HFFc6 (cell line): ENCODE data around the gene SOCS3. TPM values are rescaled to one million over a fixed set of nuclear protein-coding genes. Genes with fewer than 3 reads are reported as not detected.

ENCODE experiments used
- DNase-seq: peaks from one replicate; pipeline ENCODE4 v3.0.0-alpha.2; 2018
- H3K27ac Mint-ChIP-seq: 2 replicates; pipeline ENCODE4 v1.8.0; 2020; ENCODE audit warnings: mild to moderate bottlenecking, mixed read lengths
- H3K27me3 Mint-ChIP-seq: 2 replicates; pipeline ENCODE4 v1.8.0; 2021; ENCODE audit warnings: mild to moderate bottlenecking, moderate library complexity, mixed read lengths; ENCODE audit not compliant: insufficient read depth
- H3K36me3 Mint-ChIP-seq: 2 replicates; pipeline ENCODE4 v1.8.0; 2021; ENCODE audit warnings: low read depth, mixed read lengths
- H3K4me1 Mint-ChIP-seq: 2 replicates; pipeline ENCODE4 v1.8.0; 2020; ENCODE audit warnings: low read depth, mixed read lengths
- H3K4me3 Mint-ChIP-seq: 2 replicates; pipeline ENCODE4 v1.8.0; 2020; ENCODE audit warnings: mild to moderate bottlenecking, moderate library complexity, mixed read lengths
- H3K9me3 Mint-ChIP-seq: 2 replicates; pipeline ENCODE4 v1.8.0; 2020; ENCODE audit warnings: mild to moderate bottlenecking, mixed read lengths
- CTCF ChIP-seq: fragments of 200-600 bp; sonication (generic); IDR thresholded peaks from 2 replicates; pipeline ENCODE4 v1.5.0; 2021; ENCODE audit warnings: antibody characterized with exemption, mild to moderate bottlenecking
- total RNA-seq, 6 experiments: library from RNA; stranded (reverse); fragmentation: NEBNext Ultra II Directional; extraction: Animal tissue kit (Norgen Biotek cat#: 25700); gene quantifications; 2 replicates in 1 of 6; 3 replicates in 5 of 6; pipeline ENCODE4 v1.2.3, GENCODE V29; 2021

The SOCS3 gene
- total RNA-seq, 6 experiments from 2014 or later = 27.4 to 37.2 (median 33.2) TPM

DNA sequence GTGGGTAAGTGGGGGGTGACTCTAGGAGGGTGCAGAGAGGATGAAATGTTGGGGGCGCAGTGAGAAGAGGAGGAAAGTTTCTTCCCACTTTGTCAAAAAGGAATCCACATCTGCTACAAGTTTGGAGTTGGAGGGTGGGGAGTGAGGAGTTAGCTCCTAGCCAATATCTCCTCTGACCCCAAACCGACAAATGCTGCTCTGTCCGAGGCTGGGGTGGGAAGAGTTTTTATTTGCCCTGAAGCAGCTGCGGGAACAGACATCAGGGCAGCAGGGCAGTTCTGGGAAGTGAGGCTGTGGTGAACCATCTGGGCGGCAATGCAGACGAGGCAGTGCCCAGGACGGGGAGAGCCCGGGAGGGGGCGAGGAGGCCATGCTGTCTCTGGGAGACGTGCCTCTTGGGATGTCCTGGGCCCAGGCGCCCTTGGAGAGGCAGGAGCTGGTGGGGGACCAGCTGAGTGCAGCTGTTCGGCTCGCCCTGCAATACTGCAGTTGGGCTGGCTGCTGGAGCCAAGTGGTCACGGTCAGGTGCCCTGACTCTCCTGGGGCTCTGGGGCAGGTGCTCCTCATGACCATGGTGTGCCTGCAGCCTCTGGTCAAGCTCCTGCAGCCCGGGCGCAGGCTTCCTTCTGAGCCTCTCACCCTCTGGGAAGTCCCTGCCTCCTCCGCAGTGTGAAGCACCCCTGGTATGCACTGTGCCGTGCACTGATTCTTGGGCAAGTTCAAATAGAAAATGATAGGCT lies 6.4 kb upstream of the SOCS3 start:
- H3K36me3 Mint-ChIP-seq = no peaks in the 10 kb centered on the region
- H3K4me3 Mint-ChIP-seq = no peak overlapping the region
- no peak for DNase-seq
- no peaks in the 10 kb centered on the region for H3K9me3 Mint-ChIP-seq
- peaks cover 9% of the 10 kb centered on the region; the same call in 1 of the 2 replicates for H3K4me1 Mint-ChIP-seq
- TF ChIP-seq CTCF = no peak
- H3K27ac Mint-ChIP-seq = no peak overlapping the region
- peaks cover 11% of the 10 kb centered on the region for H3K27me3 Mint-ChIP-seq

GRCh38 chr17:78365561-78366108 lies 5.8 kb upstream of the SOCS3 start:
- Mint-ChIP-seq H3K27me3 (peaks cover 16% of the 10 kb centered on the region), H3K4me3 (no peak overlapping the region), H3K9me3 (no peaks in the 10 kb centered on the region), H3K27ac (no peak overlapping the region), H3K36me3 (no peaks in the 10 kb centered on the region), H3K4me1 (peaks cover 14% of the 10 kb centered on the region; the same call in 1 of the 2 replicates)
- no peak for TF ChIP-seq CTCF
- DNase-seq = no peak

DNA sequence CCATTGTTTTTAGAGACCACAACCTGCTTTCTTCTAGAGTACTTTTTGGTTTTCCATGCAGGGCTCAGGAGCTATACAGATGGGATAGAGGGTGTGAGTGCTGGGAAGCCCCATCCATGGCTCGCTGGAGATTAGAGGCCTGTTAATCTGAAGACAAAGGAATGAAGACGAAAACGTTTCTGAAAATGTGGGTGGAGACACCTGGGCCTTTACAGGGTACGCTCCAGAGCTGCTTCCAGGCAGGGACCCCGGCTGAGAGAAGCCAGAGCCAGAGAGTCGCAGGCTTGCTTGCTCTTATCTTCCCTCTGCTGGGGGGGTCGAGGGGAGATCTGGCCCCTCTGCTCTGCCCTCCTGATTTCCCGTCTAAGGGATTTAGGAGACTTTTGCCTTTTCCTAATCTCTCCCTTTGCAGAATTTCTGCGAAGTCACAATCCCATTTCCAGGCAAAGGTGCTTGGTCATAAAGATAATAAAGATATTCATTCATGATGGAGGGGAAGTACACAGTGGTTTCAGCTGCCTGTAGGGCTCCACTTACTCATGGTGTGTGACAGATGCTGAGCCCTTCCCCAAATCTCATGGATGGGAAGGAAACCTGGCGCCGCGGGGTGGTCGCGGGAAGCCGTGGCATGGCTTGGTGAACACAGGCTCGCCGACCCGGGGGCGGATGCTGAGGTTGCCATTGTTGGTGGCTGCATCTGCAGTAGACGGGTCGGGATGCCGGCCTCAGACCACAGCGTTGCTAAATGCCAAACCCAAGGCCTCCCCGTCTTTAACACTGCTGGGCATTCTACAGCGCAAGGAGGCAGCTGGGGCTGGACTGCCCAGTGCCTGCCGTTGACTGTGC lies 4.8 kb upstream of the SOCS3 start:
- no peak for DNase-seq
- H3K9me3 Mint-ChIP-seq = no peaks in the 10 kb centered on the region
- H3K27ac Mint-ChIP-seq = no peak overlapping the region
- peaks cover 15% of the 10 kb centered on the region for H3K27me3 Mint-ChIP-seq
- H3K4me1 Mint-ChIP-seq = peaks cover 14% of the 10 kb centered on the region; the same call in 1 of the 2 replicates
- TF ChIP-seq CTCF = no peak
- H3K4me3 Mint-ChIP-seq = no peak overlapping the region
- no peaks in the 10 kb centered on the region for H3K36me3 Mint-ChIP-seq

GRCh38 chr17:78362671-78363070 lies 2.8 kb upstream of the SOCS3 start:
- no peaks in the 10 kb centered on the region for H3K9me3 Mint-ChIP-seq
- peaks cover 19% of the 10 kb centered on the region for H3K4me1 Mint-ChIP-seq
- no peak overlapping the region for H3K4me3 Mint-ChIP-seq
- H3K27me3 Mint-ChIP-seq = peaks cover 22% of the 10 kb centered on the region
- H3K27ac Mint-ChIP-seq = no peak overlapping the region
- peaks cover 11% of the 10 kb centered on the region for H3K36me3 Mint-ChIP-seq
- no peak for DNase-seq
- TF ChIP-seq CTCF = peak; percentile 60

- no peak overlapping the region for H3K4me3 Mint-ChIP-seq
- H3K27me3 Mint-ChIP-seq = peaks cover 22% of the 10 kb centered on the region
- peaks cover 23% of the 10 kb centered on the region for H3K4me1 Mint-ChIP-seq
- no peak overlapping the region for H3K27ac Mint-ChIP-seq
- TF ChIP-seq CTCF = no peak
- DNase-seq = no peak
- H3K36me3 Mint-ChIP-seq = peaks cover 16% of the 10 kb centered on the region
- no peaks in the 10 kb centered on the region for H3K9me3 Mint-ChIP-seq
These were observed 2.4 kb upstream of the SOCS3 start for GRCh38 chr17:78362232-78362631.
